LNCAP (cell line): ENCODE results near the gene ZNF594.

Source experiments
- CTCF ChIP-seq: fragments of 450-650 bp; IDR thresholded peaks from 2 replicates; pipeline ENCODE4 v1.5.1; 2017; ENCODE audit warnings: mild to moderate bottlenecking

The ZNF594 gene

GRCh38 chr17:5191541-5192417 is at the start of gene ZNF594:
TSS of gene ZNF594 (minus strand) at chr17:5191868. CDS start at chr17:5184256, 7,612 bp downstream.
- TF ChIP-seq CTCF, result no peak

- no peak for TF ChIP-seq CTCF
These were observed 46.7 kb upstream of the ZNF594 start for GRCh38 chr17:5238333-5238732.

- TF ChIP-seq CTCF, result peak; percentile 77
These were observed 45.9 kb upstream of the ZNF594 start for GRCh38 chr17:5237541-5238016.

- TF ChIP-seq CTCF, result no peak
These were observed 45.4 kb upstream of the ZNF594 start for GRCh38 chr17:5236938-5237540.

GRCh38 chr17:5234645-5235576 is 43.2 kb upstream of the ZNF594 start, which contains the start of gene SCIMP:
TSS of gene SCIMP (minus strand) at chr17:5234860. CDS start at chr17:5234755, 105 bp downstream.
- TF ChIP-seq CTCF, result no peak

- no peak for TF ChIP-seq CTCF
These were observed 35.5 kb upstream of the ZNF594 start for GRCh38 chr17:5226940-5227878.
